Muscle of arm (tissue), 14 donors: ENCODE data around the gene GLS. TPM values are rescaled to one million over a fixed set of nuclear protein-coding genes. Genes with fewer than 3 reads are reported as not detected.
"Not testable (repeated sequence)": the region's sequence is repeated elsewhere in the genome, so short reads cannot be mapped to it uniquely, and the experiment has no call there.

Source experiments
- DNase-seq: peaks from one replicate; pipeline ENCODE4 v3.0.0-alpha.2; 2013
- long read RNA-seq, 11 donors: transcript quantifications; one replicate each; lab custom pipeline, GENCODE V29; 2026
- polyA plus RNA-seq, 12 donors: library from polyadenylated mRNA; unstranded; fragments of 120-200 nt; gene quantifications; one replicate each; pipeline ENCODE4 v1.2.1, GENCODE V29; 2013; ENCODE audit not compliant: insufficient read length in 12 of 12

Gene GLS
- 10 to 100 TPM in 11 of 12 donors, not detected in 1; 42.2 to 95.7 (median 68.1) TPM for polyA plus RNA-seq
- long read RNA-seq, donor 1, full-length matches to known transcripts, result 36 of 46 reads
- long read RNA-seq, donor 1, partial matches to known transcripts, result 10 of 46 reads
- long read RNA-seq, donor 1, other reads (novel, unspliced or antisense), result 0 of 46 reads
- long read RNA-seq, donor 2, full-length matches to known transcripts, result 3 of 3 reads
- long read RNA-seq, donor 2, partial matches to known transcripts, result 0 of 3 reads
- long read RNA-seq, donor 2, other reads (novel, unspliced or antisense), result 0 of 3 reads
- long read RNA-seq, donor 3, full-length matches to known transcripts, result 2 of 2 reads
- long read RNA-seq, donor 3, partial matches to known transcripts, result 0 of 2 reads
- long read RNA-seq, donor 3, other reads (novel, unspliced or antisense), result 0 of 2 reads
- long read RNA-seq, donor 4, full-length matches to known transcripts, result 4 of 4 reads
- long read RNA-seq, donor 4, partial matches to known transcripts, result 0 of 4 reads
- long read RNA-seq, donor 4, other reads (novel, unspliced or antisense), result 0 of 4 reads
- long read RNA-seq, donor 5, full-length matches to known transcripts, result 9 of 15 reads
- long read RNA-seq, donor 5, partial matches to known transcripts, result 6 of 15 reads
- long read RNA-seq, donor 5, other reads (novel, unspliced or antisense), result 0 of 15 reads
- long read RNA-seq, donor 6, full-length matches to known transcripts, result 2 of 24 reads
- long read RNA-seq, donor 6, partial matches to known transcripts, result 22 of 24 reads
- long read RNA-seq, donor 6, other reads (novel, unspliced or antisense), result 0 of 24 reads
- long read RNA-seq, donor 7, full-length matches to known transcripts, result 3 of 3 reads
- long read RNA-seq, donor 7, partial matches to known transcripts, result 0 of 3 reads
- long read RNA-seq, donor 7, other reads (novel, unspliced or antisense), result 0 of 3 reads
- long read RNA-seq, donor 8, full-length matches to known transcripts, result 6 of 16 reads
- long read RNA-seq, donor 8, partial matches to known transcripts, result 10 of 16 reads
- long read RNA-seq, donor 8, other reads (novel, unspliced or antisense), result 0 of 16 reads
- long read RNA-seq, donor 9, partial matches to known transcripts, result 7 of 7 reads
- long read RNA-seq, donor 9, other reads (novel, unspliced or antisense), result 0 of 7 reads
- long read RNA-seq, donor 10, full-length matches to known transcripts, result 2 of 2 reads
- long read RNA-seq, donor 10, partial matches to known transcripts, result 0 of 2 reads
- long read RNA-seq, donor 10, other reads (novel, unspliced or antisense), result 0 of 2 reads
- long read RNA-seq, donor 11, full-length matches to known transcripts, result 13 of 86 reads
- long read RNA-seq, donor 11, partial matches to known transcripts, result 73 of 86 reads
- long read RNA-seq, donor 11, other reads (novel, unspliced or antisense), result 0 of 86 reads

DNA sequence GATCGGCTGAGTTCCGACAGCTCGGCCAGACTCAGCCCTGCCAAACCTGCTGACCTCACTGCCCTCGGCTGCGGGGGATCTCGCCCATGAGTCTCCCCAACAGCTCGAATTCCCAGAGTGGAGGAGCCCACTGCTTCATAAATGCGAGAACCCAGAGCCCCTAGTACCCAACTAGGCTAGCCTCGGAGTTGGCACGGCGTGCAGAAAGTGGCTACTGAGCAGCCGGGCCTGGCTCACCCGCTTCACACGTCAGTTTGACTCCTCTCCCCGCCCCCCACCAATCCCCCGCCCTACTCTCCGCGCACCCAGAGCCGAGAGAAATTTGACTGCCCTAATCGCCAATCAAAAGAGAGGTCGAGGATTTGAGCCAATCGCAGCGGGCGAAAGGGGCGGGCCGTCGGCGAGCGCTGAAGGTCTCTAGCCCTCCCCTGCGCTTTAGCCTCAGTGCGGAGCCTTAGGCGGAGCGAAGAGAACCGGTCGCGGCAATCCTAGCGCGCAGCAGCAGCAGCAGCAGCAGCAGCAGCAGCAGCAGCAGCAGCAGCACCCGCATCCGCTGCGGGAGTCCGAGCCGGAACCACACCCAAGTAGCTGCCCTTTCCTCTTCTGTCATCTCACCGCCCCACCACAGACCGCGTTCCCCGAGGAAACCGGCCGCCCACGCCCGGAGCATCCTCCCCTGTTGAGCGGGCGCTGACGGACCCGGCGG lies at the start of gene GLS:
GLS (plus strand) TSS at position 444 of the 706 bp plus-strand sequence. CDS start 264 bp downstream, outside the sequence.
- peak; percentile 98 for DNase-seq

DNA sequence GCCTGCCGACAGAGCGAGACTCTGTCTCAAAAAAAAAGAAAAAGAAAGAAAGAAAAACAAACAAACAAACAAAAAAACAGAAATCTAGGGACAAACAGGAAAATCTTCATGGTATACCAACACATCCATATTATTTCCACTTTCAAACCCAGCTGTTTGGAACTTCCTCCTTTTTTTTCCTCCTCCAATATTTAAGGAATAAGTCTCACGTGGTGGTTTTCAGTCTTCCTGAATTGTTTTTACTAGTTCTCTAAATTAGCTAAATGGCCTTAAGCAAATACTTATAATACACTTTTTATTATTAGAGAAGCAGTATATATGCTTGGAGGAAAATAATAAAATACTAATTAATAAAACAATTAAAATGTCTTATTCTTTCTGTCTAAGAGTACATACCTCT lies 48.7 kb upstream of the GLS start:
- no peak for DNase-seq

DNA sequence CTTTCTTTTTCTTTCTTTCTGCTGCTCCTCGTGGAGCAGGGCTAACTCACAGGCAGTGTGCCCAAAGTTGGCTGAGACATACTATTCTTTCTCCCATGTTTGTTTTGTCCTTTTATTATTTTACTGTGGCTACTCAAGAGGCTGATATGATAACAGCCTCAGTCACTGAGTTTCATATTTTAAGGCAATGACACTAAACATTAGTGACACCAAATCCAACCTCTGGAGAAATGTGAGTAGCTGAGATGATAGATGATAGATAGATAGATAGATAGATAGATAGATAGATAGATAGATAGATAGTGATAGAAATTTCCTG lies 45.8 kb upstream of the GLS start:
- DNase-seq, result no peak

DNA sequence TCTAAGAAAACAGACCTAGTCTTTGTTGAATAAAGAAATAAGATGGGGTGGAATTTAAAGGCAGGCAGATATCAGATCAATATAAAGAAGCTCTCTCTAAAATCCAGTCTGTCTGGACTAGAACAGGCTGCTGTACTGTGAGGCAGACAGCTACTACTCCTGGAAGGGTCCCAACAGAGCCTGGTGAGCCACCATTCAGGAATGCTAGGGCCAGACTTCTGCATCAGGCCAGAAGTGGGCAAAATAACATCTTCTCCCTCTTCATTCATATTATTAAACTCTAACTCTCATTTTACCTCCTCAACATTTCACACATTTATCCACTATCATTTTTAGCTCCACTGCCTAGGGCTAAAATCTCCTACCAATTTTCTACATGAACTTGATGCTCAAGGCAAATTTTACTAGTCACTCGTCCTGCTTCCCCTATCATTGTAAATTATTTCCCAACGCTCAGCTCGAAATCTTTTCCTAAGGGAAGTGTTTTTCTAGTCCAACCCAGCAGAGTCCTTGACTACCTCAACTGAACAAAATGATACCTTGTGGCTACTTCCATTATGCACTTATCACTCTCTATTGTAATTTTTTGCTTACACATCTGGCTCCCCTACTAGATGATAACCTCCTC lies 45.2 kb upstream of the GLS start:
- DNase-seq, result no peak

DNA sequence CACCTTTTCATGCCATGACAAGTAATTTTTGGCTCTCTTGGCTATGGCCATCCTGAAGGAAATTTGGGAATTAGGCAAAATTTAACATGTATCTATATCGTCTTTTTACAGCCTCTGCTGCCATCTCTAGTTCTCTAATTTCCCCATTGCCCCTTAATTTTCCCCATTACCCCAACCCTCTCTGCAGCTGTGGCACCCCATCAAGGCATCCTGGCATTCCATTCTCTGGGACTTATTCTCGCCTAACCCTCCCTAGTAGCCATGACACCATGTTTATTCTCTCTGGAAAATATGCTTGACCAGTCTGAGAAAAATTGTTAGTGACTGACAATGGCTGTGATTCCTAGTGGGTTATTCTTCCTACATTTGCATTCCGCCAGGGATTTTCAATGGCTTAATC lies 43.9 kb upstream of the GLS start:
- DNase-seq, result no peak

DNA sequence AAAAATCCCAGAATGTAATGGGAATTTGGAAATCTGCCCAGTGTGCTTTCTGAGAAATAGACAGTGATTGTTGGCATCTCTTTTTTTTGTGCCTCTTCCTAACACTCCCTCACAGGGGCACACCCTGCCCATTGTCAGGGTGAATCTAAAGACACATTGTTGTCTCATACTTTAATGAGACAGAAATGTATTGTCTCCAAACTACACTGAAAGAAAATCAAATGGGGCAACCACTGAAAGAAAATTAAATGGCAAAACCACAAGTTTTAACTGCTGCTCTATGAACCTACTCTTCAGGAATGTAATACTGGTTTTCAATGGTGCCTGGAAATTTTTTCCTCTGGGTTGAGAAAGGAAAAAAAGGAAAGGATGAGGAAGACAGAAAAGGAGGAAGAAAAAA lies 43.2 kb upstream of the GLS start:
- no peak for DNase-seq

DNA sequence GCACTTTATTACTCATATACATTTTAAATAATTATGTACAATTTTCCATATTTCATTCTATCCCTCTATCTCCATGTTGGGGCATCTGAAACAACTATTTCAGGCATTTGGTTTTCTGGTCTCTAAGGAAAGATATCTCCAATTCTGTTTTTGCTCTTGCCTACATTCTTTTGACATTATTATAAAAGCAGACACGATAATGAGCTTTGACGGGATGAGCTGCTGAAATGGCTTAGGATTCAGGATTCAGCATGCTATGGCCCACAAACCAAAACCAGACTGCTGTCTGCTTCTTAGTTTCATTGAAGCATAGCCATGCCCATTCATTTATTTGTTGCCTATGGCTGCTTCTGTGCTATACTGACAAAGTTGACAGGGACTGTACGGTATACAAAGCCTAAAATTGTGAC lies 42.7 kb upstream of the GLS start:
- DNase-seq, result no peak

DNA sequence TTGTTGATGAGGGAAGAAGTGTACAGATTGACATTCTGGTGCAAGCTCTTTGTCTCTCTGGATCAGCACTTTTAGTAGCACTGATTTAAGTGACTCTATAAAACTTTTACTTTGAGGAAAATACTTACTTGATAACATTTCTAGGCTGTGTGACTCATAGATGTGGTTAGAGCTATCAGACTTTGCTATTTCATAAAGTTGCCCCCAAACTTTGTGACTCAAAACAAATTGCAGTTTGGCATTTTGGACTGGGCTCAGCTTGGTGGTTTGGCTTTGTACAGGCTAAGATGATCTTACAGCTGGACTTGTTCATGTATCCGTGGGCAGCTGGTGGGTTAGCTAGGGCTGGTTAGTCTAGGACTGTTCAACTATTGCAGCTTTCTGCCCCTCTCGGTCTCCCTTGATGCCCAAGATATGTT lies 42.1 kb upstream of the GLS start:
- DNase-seq, result no peak

DNA sequence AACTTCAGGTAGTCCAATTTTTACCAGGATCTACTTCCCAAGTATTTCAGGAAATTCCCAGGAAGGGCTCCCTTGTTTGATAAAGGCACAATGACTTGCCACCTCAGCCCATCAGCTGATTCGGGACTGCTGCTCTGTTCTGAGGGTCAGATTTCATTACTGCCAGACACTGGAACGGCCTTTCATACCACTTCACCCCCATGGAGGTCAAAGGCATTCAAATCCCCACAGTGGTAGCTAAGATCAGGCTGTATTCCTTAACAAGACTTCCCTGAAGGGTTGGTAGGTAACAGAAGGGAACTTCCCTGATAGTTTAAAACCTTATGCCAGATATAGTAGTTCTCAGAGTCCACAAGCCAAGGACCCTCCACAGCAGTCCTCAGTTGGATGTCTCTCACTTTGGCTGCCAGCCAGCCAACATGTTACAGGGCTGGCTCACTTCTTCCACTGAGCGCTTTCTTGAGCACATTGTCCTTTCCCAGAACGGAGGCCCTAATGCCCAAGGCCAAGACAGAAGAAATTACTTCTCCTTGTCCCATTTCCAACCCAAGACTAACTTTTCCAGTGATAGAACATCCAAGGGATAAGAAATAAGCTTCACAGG lies 40.0 kb upstream of the GLS start:
- no peak for DNase-seq

DNA sequence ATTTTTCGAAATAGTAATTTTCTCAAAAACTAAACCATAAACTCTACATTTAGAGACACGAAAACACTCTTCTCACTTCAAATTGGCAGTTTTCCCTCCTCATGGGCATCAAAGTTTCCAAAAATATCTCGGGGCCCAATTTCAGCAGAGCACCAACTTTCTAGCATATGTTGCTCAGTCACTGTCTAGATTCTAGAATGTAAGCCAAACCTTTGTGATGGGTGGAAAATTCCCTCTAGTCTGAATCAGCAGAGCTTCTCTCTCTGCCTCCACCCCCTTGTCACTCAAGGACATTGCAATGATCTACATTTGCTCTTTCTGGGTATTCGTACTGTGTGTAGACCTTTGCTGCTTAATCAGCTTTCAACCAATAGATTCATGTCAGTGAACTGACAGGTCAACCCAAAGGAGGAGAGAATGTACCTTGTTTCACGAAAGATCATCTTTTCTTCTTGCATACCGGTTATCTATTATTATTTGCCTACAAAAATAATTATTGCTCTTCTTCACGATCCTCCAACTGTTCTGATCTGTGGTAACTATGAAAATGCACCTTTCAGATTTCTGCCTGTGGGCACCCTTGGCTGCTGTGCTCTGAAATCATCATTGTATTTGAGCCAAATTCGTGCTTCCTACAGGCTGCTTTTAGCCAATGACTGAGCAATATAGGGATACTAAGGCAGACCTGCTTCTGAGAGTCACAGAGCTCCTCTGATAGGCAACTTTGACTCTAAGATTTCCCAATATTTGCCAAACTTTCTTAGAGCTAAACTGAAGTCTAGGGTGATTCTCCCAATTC lies 38.7 kb upstream of the GLS start:
- no peak for DNase-seq

DNA sequence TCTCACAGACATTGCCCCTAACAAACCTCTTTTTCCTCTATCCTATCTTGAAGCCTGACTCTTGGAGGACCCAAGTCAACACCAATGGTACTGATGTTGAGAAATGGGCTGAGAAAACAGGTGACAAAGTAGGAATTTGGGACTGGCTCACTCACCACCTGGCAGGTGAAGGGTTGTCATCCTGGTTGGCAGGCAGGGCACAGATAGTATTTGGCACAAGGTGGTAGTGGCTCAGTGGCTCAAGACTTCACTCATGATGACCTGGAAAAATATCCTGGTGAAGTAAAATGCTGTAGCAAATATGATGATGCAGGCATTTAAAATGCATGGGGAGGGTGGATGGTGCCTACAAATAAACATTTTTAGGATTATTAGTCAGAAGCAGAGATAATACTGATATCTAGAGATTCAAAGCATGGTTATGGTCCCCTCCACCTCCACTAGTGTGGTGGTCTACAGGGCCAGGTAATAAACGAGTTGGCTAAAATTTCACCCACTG lies 38.0 kb upstream of the GLS start:
- DNase-seq, result no peak

DNA sequence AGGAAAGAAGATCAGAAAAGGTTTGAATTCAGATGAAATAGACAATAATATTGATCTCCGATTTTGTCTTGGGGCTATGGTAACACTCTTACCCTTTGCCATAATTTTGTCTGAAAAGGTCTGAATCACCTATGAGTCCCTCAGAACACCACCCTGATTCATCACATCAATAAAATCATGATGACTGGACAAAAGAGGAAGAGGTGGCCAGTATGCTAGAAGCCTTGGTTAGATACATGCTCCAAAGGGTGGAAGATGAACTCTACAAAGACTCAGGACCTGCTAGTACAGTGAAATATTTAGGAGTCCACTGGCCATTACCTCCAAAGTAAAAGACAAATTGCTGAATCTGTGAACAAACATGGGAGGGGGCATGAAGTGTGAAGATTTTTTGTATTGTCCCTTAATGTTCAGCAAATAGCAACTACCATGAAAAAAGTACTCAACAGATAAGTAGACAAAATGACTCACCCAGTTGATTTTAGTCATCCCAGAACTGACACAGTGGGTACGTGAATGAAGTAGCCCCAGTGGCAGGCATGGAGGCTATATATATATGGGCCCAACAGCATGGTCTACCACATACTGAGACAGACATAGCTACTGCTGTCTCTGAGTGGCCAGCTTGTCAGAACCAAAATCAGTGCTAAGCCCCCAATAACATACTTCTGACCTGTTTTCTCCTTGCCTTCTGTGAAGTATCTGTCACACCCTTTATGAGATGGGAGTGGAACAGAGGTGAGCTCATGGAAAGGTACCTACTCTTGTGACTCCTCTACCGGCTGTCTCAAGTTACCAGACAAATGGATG lies 36.5 kb upstream of the GLS start:
- no peak for DNase-seq

DNA sequence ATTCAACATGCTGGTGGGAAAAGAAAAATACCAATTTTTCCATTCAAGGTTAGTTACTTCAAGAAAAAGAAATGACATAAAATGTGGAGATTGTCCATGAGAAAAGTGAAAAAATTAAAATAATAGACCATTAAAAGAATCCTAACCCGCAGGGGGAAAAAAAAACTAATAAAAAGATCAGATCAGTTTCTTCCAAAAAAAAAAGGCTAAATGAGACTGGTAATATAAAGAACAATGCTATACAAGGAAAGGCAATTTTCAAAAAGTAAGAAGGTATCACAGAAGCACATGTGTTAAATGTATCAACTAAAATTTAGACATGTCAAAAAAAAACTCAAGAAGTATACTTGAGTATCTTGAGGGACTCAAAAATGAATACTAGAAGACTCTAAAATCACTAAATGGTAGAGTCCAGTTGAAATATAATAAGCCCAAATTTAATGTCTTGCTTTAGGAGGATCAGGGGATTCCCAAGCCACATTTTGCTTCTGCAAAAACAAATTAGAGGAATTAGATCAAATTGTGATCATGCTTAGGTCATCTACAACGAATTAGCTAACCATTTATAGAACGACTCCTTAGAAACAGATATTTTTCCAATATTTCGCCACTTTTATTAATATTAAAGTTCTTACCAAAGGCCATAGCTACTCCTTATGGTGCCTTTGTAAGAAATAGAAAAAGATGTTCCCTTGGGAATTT lies 35.8 kb upstream of the GLS start:
- no peak for DNase-seq

DNA sequence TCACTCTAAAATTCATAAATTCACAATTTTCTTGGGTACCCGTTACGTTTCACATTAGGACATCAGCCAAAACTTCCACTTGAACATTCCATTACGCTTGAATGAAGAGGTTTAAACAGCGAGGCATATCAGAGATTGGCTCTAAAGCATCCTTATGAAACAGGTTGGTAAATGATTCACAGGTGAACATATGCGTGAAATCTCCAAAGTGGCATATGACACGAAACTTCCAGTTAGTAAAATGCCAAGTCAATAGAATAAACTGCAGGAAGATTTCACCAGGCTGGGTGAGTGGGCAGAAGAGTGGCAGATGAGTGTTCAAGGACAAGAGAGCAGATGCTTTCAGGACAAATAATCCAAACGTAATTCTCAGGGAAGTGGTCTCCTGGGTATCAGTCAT lies 33.9 kb upstream of the GLS start:
- DNase-seq, result no peak

DNA sequence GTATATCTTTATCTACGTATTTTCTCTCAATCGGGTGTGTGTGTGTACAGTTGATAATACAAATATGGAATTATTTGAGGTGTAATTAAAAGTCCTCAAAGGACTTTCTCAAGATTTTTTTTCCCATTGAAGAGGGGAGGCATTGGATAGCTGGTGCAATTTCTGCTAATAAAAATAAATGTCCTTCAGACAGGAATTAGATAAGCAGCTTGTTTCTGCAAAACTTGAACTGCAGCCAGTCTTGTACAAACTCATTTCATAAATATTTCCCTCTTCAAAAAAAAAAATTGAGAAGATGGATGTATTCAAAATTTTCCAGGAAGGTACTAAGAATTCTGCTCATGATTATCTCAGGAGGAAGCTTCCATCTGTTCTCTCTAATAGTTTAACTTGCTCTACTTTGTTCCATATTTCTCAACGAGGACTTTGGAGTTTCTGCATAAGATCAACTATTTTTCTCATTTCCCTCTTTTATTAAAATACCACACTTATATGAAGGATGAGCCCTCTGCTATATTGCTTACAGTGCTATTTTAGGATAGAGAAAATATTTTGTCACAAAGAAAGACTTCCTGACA lies 33.0 kb upstream of the GLS start:
- DNase-seq, result no peak

DNA sequence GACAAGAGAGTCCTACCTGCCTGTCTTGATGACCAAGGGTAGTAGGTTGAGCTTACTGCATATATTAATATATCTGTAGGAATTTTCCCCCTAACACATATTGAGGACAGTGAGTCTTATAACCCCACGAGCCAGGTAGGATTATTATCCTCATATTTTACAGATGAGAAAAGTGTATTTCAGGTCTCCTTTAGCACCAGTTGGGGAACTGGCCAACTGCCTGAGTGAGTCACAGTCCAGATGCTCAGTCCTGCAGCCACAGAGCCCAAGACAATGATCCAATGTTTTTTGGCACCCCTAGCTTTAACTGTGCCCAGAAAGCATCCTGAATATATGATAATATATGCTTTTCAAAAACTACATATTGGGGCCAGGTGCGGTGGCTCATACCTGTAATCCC lies 30.8 kb upstream of the GLS start:
- DNase-seq, result no peak

DNA sequence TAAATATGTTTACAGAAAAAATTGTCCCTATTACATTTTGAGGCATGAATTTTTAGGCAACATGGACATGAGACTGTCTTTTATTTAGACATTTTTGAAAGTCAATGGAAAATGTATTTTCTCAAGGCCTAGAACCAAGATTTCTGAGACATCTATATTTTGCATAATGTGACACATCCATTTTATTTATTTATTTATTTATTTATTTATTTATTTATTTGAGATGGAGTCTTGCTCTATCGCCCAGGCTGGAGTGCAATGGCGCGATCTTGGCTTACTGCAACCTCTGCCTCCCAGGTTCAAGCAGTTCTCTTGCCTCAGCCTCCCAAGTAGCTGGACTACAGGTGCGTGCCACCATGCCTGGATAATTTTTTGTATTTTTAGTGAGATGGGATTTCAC lies 27.6 kb upstream of the GLS start:
- not testable (repeated sequence) for DNase-seq
